Uterus (tissue), 4 donors: ENCODE measurements around the gene KRT4. TPM values are rescaled to one million over a fixed set of nuclear protein-coding genes. Genes with fewer than 3 reads are reported as not detected.

Experiments
- DNase-seq, 2 donors: peaks; one replicate each; pipeline ENCODE4 v3.0.0-alpha.2; 2019 to 2020
- H3K27ac ChIP-seq, 2 donors: fragments of 200-600 bp; sonication (generic); 1 replicate in 1 of 2; 2 replicates in 1 of 2; pipeline ENCODE4 v1.5.1; 2016 to 2018
- H3K27me3 ChIP-seq, 2 donors: fragments of 200-600 bp; sonication (generic); one replicate each; pipeline ENCODE4 v1.5.1; 2018 to 2019; ENCODE audit warnings: control low read depth in 1 of 2
- H3K36me3 ChIP-seq, 2 donors: fragments of 200-600 bp; sonication (generic); one replicate each; pipeline ENCODE4 v1.5.1; 2019; ENCODE audit warnings: control low read depth in 1 of 2
- H3K4me1 ChIP-seq, 2 donors: fragments of 200-600 bp; sonication (generic); one replicate each; pipeline ENCODE4 v1.5.1; 2018 to 2019; ENCODE audit warnings: control low read depth in 1 of 2
- H3K4me3 ChIP-seq, 2 donors: fragments of 200-600 bp; sonication (generic); 1 replicate in 1 of 2; 2 replicates in 1 of 2; pipeline ENCODE4 v1.5.1; 2018 to 2019; ENCODE audit warnings: mild to moderate bottlenecking in 1 of 2
- H3K9me3 ChIP-seq, 2 donors: fragments of 200-600 bp; sonication (generic); one replicate each; pipeline ENCODE4 v1.5.1; 2019; ENCODE audit warnings: control low read depth in 1 of 2
- CTCF ChIP-seq, 4 experiments: fragments of 200-600 bp in 2 of 4; fragments of 450-650 bp in 2 of 4; sonication (generic) in 2 of 4; IDR thresholded peaks; one replicate each; pipeline ENCODE4 v1.5.1; 2016 to 2019; ENCODE audit warnings: antibody characterized with exemption in 4 of 4, mild to moderate bottlenecking in 2 of 4, moderate library complexity in 1 of 4
- POLR2A ChIP-seq, 2 donors: fragments of 450-650 bp; IDR thresholded peaks; one replicate each; pipeline ENCODE4 v1.6.1; 2016; ENCODE audit warnings: antibody characterized with exemption in 2 of 2, mild to moderate bottlenecking in 1 of 2, moderate library complexity in 1 of 2
- intact Hi-C: fragments of 100-400 bp; cut with DNase I; formaldehyde crosslinking; loops from one replicate; pipeline ENCODE4 v1.15.1; 2023; ENCODE audit warnings: low total_unique reads
- total RNA-seq, 4 donors: library from RNA; depleted of rRNA in 3 of 4; stranded (reverse); fragments of >200 nt in 3 of 4; gene quantifications; one replicate each; pipeline versions ENCODE4 v1.1.0 to v1.2.4, GENCODE V29; 2014 to 2023
- donor health status: DM: yes; HTN: yes; CAD: no.

The KRT4 gene
- total RNA-seq, 4 donors from 2014 or later, result not detected

DNA sequence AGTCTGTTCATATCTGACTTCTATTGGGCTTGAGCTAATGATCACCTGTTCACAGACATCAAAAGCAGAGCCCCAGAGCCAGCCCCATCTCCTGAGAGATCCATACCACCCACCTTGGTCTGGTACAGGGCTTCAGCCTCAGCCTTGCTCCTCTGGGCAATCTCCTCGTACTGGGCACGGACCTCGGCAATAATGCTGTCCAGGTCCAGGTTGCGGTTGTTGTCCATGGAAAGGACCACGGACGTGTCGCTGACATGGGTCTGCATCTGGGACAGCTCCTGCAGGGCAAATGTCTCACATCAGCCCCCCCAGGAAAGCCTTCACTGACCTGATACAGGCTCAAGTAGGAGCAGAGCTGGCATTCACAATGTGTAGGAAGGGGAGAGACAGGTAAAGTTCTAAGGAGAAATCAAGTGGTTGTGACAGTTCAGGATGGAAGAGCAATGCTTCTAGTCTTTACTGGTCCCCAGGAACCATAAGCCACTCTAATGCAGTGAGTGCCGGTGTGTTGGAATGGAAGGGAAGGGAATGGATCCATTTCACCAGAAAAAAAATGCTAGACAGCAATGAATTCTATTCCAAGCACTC lies 5.2 kb downstream of the KRT4 start:
- Histone ChIP-seq H3K27me3 (no peaks in the 10 kb centered on the region), H3K27ac (no peak overlapping the region), H3K36me3 (no peaks in the 10 kb centered on the region), H3K9me3 (no peaks in the 10 kb centered on the region), H3K4me1 (no peaks in the 10 kb centered on the region), H3K4me3 (no peak overlapping the region)
- intact Hi-C loops, result no loop called here
- DNase-seq, result no peak
- TF ChIP-seq POLR2A (IDR thresholded peaks at IDR 0.05), result no peak
- TF ChIP-seq CTCF (IDR thresholded peaks at IDR 0.05), result no peak

GRCh38 chr12:52807544-52808470 lies 6.1 kb downstream of the KRT4 start:
- intact Hi-C loops, result no loop called here
- no peaks in the 10 kb centered on the region for H3K4me1 ChIP-seq
- TF ChIP-seq POLR2A (IDR thresholded peaks at IDR 0.05), result no peak
- TF ChIP-seq CTCF (IDR thresholded peaks at IDR 0.05), result no peak
- H3K4me3 ChIP-seq, result no peak overlapping the region
- no peak overlapping the region for H3K27ac ChIP-seq
- H3K9me3 ChIP-seq, result no peaks in the 10 kb centered on the region
- no peaks in the 10 kb centered on the region for H3K36me3 ChIP-seq
- no peak for DNase-seq
- H3K27me3 ChIP-seq, result no peaks in the 10 kb centered on the region

DNA sequence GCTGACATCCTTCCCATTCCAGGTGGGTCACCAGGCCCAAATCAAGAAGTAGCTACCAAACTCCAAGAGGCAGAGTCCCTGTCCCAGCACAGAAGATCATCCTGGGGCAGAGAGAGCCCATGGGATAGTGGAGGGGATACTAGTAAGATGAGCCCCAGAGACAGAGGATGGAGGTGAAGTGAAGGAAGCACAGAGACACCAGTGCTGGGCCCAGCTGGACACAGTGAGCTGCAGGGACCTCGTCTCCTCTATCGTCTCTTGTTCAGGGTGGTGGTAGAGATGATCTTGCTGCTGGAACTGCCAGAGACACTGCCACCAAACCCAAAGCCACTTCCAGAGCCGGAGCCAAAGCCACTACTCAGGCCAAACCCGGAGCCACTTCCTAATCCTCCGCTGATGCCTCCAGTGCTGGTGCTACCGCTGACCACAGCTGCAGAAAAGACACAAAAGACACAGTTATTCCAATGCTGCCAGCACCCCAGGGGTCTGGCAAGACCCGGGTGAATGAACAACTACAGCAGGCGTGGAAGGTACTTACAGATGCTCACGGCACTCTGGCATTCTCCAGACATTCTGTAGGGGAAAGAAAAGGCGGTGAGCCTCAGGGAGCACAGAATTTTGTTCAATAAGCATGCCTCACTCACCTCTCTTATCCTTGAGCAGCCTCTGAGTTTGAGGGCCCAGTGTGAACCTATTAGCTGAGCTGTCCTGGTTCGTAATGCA lies 6.9 kb downstream of the KRT4 start:
- no peak overlapping the region for H3K4me3 ChIP-seq
- intact Hi-C loops, result no loop called here
- DNase-seq, result no peak
- no peaks in the 10 kb centered on the region for H3K36me3 ChIP-seq
- no peaks in the 10 kb centered on the region for H3K27me3 ChIP-seq
- no peak for TF ChIP-seq CTCF (IDR thresholded peaks at IDR 0.05)
- TF ChIP-seq POLR2A (IDR thresholded peaks at IDR 0.05), result no peak
- H3K27ac ChIP-seq, result no peak overlapping the region
- no peaks in the 10 kb centered on the region for H3K4me1 ChIP-seq
- H3K9me3 ChIP-seq, result no peaks in the 10 kb centered on the region

- intact Hi-C loops, result no loop called here
- Histone ChIP-seq H3K27me3 (no peaks in the 10 kb centered on the region), H3K9me3 (no peaks in the 10 kb centered on the region), H3K27ac (no peak overlapping the region), H3K36me3 (no peaks in the 10 kb centered on the region), H3K4me1 (no peaks in the 10 kb centered on the region), H3K4me3 (no peak overlapping the region)
- DNase-seq, result no peak
- no peak for TF ChIP-seq POLR2A (IDR thresholded peaks at IDR 0.05)
- TF ChIP-seq CTCF (IDR thresholded peaks at IDR 0.05), result no peak
Observed at GRCh38 chr12:52806169-52806811, 7.6 kb downstream of the KRT4 start.
